Myocyte (in vitro differentiated cells): ENCODE data around the gene STAT2. TPM values are rescaled to one million over a fixed set of nuclear protein-coding genes. Genes with fewer than 3 reads are reported as not detected.
A peak's percentile ranks its signal among the peaks of the same experiment; 100 is the strongest.
"Not testable (repeated sequence)": the region's sequence is repeated elsewhere in the genome, so short reads cannot be mapped to it uniquely, and the experiment has no call there.

Experiments used
- DNase-seq: peaks from one replicate; pipeline ENCODE4 v3.0.0-alpha.2; 2012; ENCODE audit warnings: low read depth
- polyA plus RNA-seq: library from polyadenylated mRNA; unstranded; fragments of >200 nt; gene quantifications from one replicate; pipeline ENCODE4 v1.2.1, GENCODE V29; 2012; ENCODE audit warnings: missing spikeins
- total RNA-seq: library from RNA; depleted of rRNA; stranded (reverse); fragments of >200 nt; gene quantifications from 2 replicates; pipeline ENCODE4 v1.2.3, GENCODE V29; 2014

Gene STAT2
- total RNA-seq, result 196 and 202 TPM in 2 replicates
- polyA plus RNA-seq, result 159 TPM

- DNase-seq, result peak; percentile 100
These were observed at the start of gene STAT2 for GRCh38 chr12:56359851-56360767. TSS of gene STAT2 (minus strand) at chr12:56360107. CDS start at chr12:56356571, 3,536 bp downstream.

GRCh38 chr12:56408799-56409417, 49.0 kb upstream of the STAT2 start:
- no peak for DNase-seq

- not testable (repeated sequence) for DNase-seq
These were observed 44.3 kb upstream of the STAT2 start for GRCh38 chr12:56404227-56404626.

GRCh38 chr12:56401612-56402011, 41.7 kb upstream of the STAT2 start:
- not testable (repeated sequence) for DNase-seq

- DNase-seq, result not testable (repeated sequence)
These were observed 41.2 kb upstream of the STAT2 start for GRCh38 chr12:56401125-56401524.

GRCh38 chr12:56399466-56399865, 39.6 kb upstream of the STAT2 start:
- not testable (repeated sequence) for DNase-seq

- no peak for DNase-seq
These were observed 38.4 kb upstream of the STAT2 start for GRCh38 chr12:56398324-56398723.

GRCh38 chr12:56392331-56392730, 32.4 kb upstream of the STAT2 start:
- DNase-seq, result no peak

- no peak for DNase-seq
These were observed 31.8 kb upstream of the STAT2 start for GRCh38 chr12:56391721-56392120.

GRCh38 chr12:56389412-56389811, 29.5 kb upstream of the STAT2 start:
- DNase-seq, result no peak

- peak; percentile 13 for DNase-seq
These were observed 27.3 kb upstream of the STAT2 start for GRCh38 chr12:56387152-56387736.

- DNase-seq, result peak; percentile 12
These were observed 26.0 kb upstream of the STAT2 start for GRCh38 chr12:56385873-56386272.

GRCh38 chr12:56382611-56383010, 22.7 kb upstream of the STAT2 start:
- DNase-seq, result no peak

- DNase-seq, result no peak
These were observed 18.0 kb upstream of the STAT2 start for GRCh38 chr12:56377989-56378316.

GRCh38 chr12:56377310-56377988, 17.5 kb upstream of the STAT2 start:
- no peak for DNase-seq

GRCh38 chr12:56375598-56376434, 15.9 kb upstream of the STAT2 start:
- no peak for DNase-seq

- DNase-seq, result no peak
These were observed 15.1 kb upstream of the STAT2 start for GRCh38 chr12:56374726-56375597.

- no peak for DNase-seq
These were observed 13.6 kb upstream of the STAT2 start for GRCh38 chr12:56373515-56373914.

- DNase-seq, result no peak
These were observed 7.0 kb upstream of the STAT2 start for GRCh38 chr12:56366948-56367347.
